HG02884 (cell line): ENCODE data around the gene EMC7.
"Not testable (repeated sequence)": the region's sequence is repeated elsewhere in the genome, so short reads cannot be mapped to it uniquely, and the experiment has no call there.

Source experiments
- ATAC-seq: cut with Tn5 transposase; IDR thresholded peaks from one replicate; pipeline ENCODE4 v1.9.1; 2021; ENCODE audit warnings: mild to moderate bottlenecking, moderate library complexity; ENCODE audit not compliant: unreplicated experiment

Gene EMC7

DNA sequence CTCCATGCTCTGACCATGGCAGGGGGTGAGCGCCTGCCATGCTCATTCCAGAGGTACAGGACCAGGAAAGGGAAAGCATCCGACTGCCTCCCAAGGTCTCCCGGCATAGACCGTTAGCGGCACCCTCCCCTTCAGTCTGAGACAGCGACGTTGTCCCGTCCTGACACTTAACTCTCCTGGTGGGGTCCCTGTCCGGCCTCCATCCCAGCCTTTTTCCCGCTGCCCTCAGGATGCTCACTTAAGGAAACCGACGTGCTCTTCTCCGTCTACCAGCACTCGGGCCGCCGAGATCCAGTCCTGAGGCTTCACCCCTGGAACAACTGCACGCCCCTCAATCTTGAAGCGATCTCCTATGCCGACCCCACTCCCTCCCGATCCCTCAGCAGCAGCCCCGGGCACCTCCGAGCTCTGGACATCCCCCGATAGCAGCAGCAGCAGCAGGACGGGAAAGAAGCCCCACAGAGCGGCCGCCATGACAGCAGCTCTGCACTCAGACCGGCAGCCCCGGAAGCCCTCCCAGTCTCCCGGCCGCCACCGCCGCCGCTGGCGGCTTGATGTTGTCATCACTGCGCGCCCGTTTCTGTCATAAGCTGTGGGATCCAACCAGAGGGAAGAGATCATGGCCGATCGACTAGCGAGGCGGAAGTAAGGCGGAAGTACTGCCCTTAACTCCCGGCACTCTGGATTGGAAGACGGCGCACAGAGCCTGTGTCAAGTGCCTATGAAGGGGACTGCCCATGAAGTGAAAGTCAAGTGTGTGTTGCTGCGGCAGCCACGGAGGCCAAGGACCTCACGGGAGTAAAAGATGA lies at the start of gene EMC7, which contains the start of gene PGBD4:
EMC7 (minus strand) TSS at position 497 of the 809 bp plus-strand sequence; CDS start at position 474, 23 bp downstream.
PGBD4 (plus strand) TSS at position 718 of the 809 bp plus-strand sequence. CDS start 449 bp downstream, outside the sequence.
- peak; percentile 97 for ATAC-seq

DNA sequence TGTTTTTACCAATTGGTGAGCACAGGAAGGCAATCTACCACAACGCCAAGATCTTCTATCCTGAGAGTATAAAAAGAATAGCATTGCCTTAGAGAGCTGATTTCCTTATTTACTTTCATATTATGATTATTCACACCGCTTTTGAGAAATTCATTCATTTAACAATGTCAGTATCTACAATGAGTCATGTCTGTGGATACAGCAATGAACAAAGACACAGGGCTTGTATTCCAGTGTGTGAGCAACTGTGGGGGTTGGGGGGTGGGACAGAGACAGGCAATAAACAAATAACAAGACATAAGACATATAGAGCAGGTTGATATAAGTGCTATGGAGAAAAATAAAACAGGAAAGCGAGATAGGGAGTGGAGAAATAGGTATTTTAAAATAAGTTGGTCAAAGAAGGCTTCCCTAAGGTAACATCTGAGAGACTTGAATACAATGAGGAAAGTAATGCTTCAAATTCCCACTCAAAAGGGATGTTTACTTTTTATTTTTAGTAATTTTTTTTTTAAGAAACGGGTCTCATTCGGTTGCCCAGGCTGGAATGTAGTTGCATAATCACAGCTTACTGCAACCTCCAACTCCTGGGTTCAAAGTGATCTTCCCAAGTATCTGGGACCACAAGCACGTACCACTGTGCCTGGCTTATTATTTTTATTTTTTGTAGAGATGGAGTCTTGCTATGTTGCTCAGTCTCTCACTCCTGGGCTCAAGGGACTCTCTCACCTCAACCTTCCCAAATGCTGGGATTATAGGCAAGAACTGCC lies 45.9 kb upstream of the EMC7 start:
- no peak for ATAC-seq

DNA sequence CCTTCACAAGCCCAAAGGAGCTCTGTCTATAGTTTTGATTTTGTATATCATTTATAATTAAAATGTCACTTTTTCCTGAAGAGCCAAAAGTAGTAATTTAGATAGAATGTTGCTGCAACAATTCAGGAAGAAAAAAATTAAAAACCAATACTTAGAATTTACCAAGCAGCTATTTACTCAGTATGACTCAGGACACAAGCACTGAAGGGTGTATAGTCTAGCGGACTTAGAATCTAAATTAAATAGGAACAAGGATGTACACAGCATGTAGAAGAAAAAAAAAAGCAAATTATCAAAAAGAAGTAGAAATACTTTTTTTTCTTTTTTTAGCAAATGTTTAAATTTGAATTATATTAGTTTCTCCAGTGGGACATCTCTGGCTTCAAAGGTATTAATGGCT lies 31.8 kb upstream of the EMC7 start:
- ATAC-seq: no peak

- no peak for ATAC-seq
Measured at GRCh38 chr15:34132881-34133280, 31.2 kb upstream of the EMC7 start.

- no peak for ATAC-seq
Measured at GRCh38 chr15:34128898-34129297, 27.2 kb upstream of the EMC7 start.

- no peak for ATAC-seq
Measured at GRCh38 chr15:34126522-34126921, 24.9 kb upstream of the EMC7 start.

GRCh38 chr15:34125945-34126344 lies 24.3 kb upstream of the EMC7 start:
- ATAC-seq: no peak

DNA sequence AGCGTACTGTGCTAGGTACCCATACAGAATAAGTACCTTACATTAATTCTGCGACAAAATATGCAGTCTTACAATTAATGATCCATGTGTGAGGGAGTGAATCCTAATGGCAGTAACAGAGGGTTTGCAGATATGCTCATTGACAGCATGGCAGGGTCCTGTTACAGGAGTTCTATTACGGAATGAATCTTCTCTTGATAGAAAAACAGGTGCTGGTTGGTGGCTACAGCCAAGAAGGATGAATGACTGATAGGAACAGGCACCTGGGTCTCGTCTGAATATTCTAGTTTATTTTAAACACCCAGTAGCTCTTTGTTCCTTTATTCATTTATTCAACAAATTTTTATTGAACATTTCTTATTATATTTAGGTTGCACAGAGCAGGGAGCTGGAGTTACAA lies 23.0 kb upstream of the EMC7 start:
- ATAC-seq: no peak

DNA sequence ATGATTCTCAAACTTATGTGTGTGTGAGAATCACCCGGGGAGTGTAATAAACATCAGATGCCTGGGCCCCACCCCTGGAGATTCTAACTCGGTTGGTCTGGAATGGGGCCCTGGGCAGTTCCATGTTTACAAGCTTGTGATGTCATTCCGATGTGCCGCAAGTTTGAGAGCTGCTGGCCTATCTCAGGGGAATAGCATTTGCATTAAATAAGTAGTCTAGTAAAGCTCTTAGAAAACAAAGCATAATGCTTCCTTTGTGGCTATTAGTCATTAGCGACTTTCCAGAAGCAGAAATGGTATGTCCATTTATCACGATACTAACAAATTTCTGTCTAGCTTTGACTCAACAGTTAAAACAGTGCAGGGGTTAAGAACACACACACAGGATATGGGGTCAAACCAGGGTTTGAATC lies 21.1 kb upstream of the EMC7 start:
- no peak for ATAC-seq

DNA sequence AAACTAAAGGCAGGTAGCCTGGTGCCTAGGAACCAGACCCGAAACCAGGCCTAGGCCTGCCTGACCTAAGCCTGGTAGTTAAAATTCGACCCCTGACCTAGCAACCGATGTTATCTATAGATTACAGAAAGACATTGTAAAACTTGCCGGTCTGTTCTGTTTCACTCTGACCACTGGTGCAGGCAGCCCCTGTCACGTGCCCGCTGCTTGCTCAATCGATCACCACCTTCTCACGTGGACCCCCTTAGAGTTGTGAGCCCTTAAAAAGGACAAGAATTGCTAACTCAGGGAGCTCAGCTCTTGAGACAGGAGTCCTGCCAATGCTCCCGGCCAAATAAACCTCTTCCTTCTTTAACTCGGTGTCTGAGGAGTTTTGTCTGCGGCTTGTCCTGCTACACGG lies 20.1 kb upstream of the EMC7 start:
- not testable (repeated sequence) for ATAC-seq

DNA sequence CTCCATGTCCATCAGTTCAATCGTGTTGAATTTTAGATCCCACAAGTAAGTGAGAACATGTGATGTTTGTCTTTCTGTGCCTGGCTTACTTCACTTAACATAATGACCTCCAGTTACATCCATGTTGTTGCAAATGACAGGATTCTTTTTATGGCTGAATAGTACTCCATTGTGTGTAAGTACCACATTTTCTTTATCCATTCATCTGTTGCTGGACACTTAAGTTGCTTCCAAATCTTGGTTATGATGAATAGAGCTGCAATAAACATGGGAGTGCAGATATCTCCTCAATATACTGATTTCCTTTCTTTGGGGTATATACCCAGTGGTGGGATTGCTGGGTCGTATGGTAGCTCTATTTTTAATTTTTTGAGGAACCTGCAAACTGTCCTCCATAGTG lies 18.8 kb upstream of the EMC7 start:
- ATAC-seq: not testable (repeated sequence)

- ATAC-seq: no peak
Measured at GRCh38 chr15:34119291-34119690, 17.6 kb upstream of the EMC7 start.

DNA sequence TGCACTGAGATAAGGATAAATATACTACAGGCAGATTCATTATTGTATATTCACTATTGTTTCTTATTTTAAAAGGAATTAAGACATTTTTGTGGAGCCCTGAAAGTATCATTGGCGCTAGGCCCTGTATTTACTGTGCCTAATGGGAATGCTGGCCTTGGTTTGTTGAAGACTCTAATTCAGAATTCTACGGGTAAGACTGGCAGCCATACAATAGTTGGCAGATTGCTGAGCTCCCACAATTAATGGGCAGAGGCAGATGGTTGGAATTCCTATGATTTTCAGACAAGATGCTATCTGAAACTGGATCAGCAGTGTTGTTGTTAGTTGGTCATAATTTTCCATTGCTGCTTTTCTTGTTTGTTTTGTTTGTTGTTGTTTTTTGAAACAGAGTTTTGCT lies 15.0 kb upstream of the EMC7 start:
- no peak for ATAC-seq

DNA sequence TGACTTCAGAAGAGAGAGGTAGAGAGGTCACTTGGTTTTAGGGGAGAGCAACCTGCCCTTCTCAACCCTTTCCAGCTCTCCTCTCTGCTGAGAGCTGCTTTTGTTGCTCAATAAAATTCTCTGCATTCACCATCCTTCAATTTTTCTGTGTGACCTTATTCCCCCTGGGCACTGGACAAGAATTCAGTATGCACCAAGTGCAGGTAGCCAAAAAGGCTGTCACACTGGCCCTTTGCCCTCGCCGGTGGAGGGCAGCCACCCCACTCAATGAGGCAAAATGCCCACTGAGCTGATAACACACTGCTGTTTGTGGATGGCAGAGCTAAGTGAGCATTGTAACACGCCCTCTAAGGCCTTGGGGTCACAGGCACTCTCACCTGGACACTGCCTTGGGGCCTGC lies 13.1 kb upstream of the EMC7 start:
- no peak for ATAC-seq

DNA sequence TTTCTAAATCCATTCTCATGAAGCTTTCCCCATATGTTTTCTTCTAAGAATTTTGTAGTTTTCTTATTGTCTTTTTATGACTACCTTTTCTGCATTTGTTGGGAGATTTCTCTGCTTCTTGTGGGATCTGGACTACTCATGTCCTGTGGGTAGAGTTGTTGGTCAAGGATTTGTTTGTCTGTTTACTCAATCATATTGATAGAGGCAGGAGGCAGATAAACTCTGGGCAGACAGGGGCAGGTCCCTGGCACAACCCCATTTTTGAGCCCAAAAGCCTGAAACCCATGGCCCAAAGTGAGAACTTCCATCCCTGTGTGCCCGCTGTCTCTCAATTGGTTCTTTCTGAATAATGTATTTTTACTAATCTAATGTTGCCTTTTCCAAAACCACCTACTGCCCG lies 12.6 kb upstream of the EMC7 start:
- ATAC-seq: no peak

DNA sequence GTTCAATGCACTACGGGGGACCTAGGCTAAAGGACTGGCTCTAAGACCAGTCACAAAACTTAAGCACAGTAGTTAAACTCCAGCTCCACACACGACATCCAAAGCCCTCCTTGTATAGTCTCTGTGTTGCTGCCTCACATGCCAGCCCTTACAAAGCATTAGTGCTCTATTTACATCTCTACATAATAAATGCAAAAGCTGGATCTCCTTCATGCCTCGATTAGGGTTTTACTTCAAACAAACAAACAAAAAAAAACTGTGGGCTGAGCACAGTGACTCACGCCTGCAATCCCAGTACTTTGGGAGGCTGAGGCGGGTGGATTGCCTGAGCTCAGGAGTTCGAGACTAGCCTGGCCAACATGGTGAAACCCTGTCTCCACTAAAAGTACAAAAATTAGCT lies 9.8 kb upstream of the EMC7 start:
- ATAC-seq: no peak

- ATAC-seq: no peak
Measured at GRCh38 chr15:34109797-34110663, 8.4 kb upstream of the EMC7 start.

DNA sequence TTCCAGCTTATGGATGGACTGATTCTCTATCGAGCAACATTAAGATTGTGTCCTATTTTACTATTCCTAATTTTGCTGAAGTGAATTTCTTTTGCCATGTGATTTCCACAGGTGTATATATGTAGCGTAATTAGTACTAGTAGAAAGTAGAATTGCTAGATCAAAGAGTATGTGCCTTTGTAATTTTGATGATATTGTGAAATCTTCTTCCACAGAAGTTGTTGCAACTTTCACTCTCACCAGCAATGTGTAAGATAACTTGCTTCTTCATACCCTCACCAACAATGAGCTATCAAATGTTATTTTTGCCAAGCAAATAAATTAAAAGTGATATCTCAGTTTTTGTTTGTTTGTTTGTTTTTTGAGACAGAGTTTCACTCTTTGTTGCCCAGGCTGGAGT lies 5.7 kb upstream of the EMC7 start:
- ATAC-seq: no peak

GRCh38 chr15:34106423-34106822 lies 4.8 kb upstream of the EMC7 start:
- ATAC-seq: no peak

GRCh38 chr15:34102175-34102925 lies 688 bp upstream of the EMC7 start:
- no peak for ATAC-seq
